Effector CD8-positive, alpha-beta T cell (primary cell): ENCODE results near the gene SPTBN4.
"Not testable (repeated sequence)": the region's sequence is repeated elsewhere in the genome, so short reads cannot be mapped to it uniquely, and the experiment has no call there.

Source experiments
- DNase-seq: peaks from one replicate; lab custom pipeline; 2025; lab: John Stamatoyannopoulos, UW

Gene SPTBN4

GRCh38 chr19:40441719-40442253 lies 25.0 kb upstream of the SPTBN4 start:
- DNase-seq: no peak

GRCh38 chr19:40442328-40443130 lies 24.3 kb upstream of the SPTBN4 start:
- DNase-seq: no peak

GRCh38 chr19:40443131-40443999 lies 23.4 kb upstream of the SPTBN4 start:
- DNase-seq: peak; percentile 99

- peak; percentile 95 for DNase-seq
These were observed 22.6 kb upstream of the SPTBN4 start, which contains the start of gene SERTAD3 for GRCh38 chr19:40444000-40444824. SERTAD3 (minus strand) TSS chr19:40444335; CDS start chr19:40442080, 2,255 bp downstream.

GRCh38 chr19:40444825-40445312 lies 21.9 kb upstream of the SPTBN4 start:
- DNase-seq: no peak

- no peak for DNase-seq
These were observed 21.0 kb upstream of the SPTBN4 start for GRCh38 chr19:40445780-40446262.

GRCh38 chr19:40446263-40446784 lies 20.5 kb upstream of the SPTBN4 start:
- DNase-seq: no peak

- no peak for DNase-seq
These were observed 17.3 kb upstream of the SPTBN4 start for GRCh38 chr19:40449506-40449905.

- no peak for DNase-seq
These were observed 16.1 kb upstream of the SPTBN4 start for GRCh38 chr19:40450664-40451063.

GRCh38 chr19:40452016-40452415 lies 14.8 kb upstream of the SPTBN4 start:
- no peak for DNase-seq

GRCh38 chr19:40453151-40453735 lies 13.6 kb upstream of the SPTBN4 start:
- no peak for DNase-seq

GRCh38 chr19:40453943-40454342 lies 12.9 kb upstream of the SPTBN4 start:
- not testable (repeated sequence) for DNase-seq

- DNase-seq: no peak
These were observed 9.8 kb upstream of the SPTBN4 start for GRCh38 chr19:40457048-40457447.

- DNase-seq: no peak
These were observed 8.7 kb upstream of the SPTBN4 start for GRCh38 chr19:40457953-40458596.

GRCh38 chr19:40458597-40458974 lies 8.2 kb upstream of the SPTBN4 start:
- DNase-seq: no peak

- DNase-seq: no peak
These were observed 6.6 kb upstream of the SPTBN4 start for GRCh38 chr19:40460185-40460584.

GRCh38 chr19:40461669-40462221 lies 5.1 kb upstream of the SPTBN4 start:
- no peak for DNase-seq

GRCh38 chr19:40463587-40464037 lies 3.2 kb upstream of the SPTBN4 start:
- DNase-seq: not testable (repeated sequence)
